ENCODE results near the gene ZNF331. TPM values are rescaled to one million over a fixed set of nuclear protein-coding genes. Genes with fewer than 3 reads are reported as not detected.

ZNF331 gene
- total and polyA plus RNA-seq, 2 of the 8 experiments (the other 6 are each of a cell fraction or from before 2014, with no cell fraction given): 30.0 to 44.1 TPM

- TF ChIP-seq KDM1A (IDR thresholded peaks at IDR 0.05; ENCODE audit: borderline replicate concordance, low read length): 0 out of 2 replicates have a peak, but pooled peaks have one; percentile 29
- no peak for TF ChIP-seq SUZ12 (IDR thresholded peaks at IDR 0.05; ENCODE audit: low read length)
- peaks cover 0 to 4% of the 10 kb centered on the region in 2 experiments for H4K20me1 ChIP-seq (replicated peaks in 1 of 2; ENCODE audit: control insufficient read depth in 1 of 2, insufficient read depth in 2 of 2, low read length in 2 of 2)
These were observed 14.2 kb downstream of the ZNF331 start for GRCh38 chr19:53552001-53552721.

More at GRCh38 chr19:53552001-53552721, 14.2 kb downstream of the ZNF331 start:
- CTCF ChIA-PET (ENCODE audit: partially characterized antibody): interaction anchor here (0.9 kb wide), 1 partner anchor 23 kb away, joined by 4 read pairs; no protein-coding TSS in a partner anchor
- H4K91ac ChIP-seq (replicated peaks; ENCODE audit: insufficient read length, low read length): no peak overlapping the region
- DNase-seq (ENCODE audit: low read depth in 1 of 2, low spot score in 2 of 2): peak in 1 of 2 experiments; percentile 19
- no peak overlapping the region for H3K9ac ChIP-seq (replicated peaks in 1 of 4; ENCODE audit: extremely low read depth in 1 of 4, low read depth in 3 of 4, low read length in 3 of 4)
- no peaks in the 10 kb centered on the region for H3K27me3 ChIP-seq (replicated peaks in 1 of 4; ENCODE audit: control insufficient read depth in 3 of 4, extremely low read depth in 1 of 4, insufficient read depth in 3 of 4, low read length in 3 of 4)
- FAIRE-seq: no peak
- peaks cover 0 to 7% of the 10 kb centered on the region in 2 experiments; a peak in 2 of 4 replicates for H3K79me2 ChIP-seq (ENCODE audit: control insufficient read depth in 1 of 2, insufficient read depth in 2 of 2, low read length in 2 of 2)
- no peak overlapping the region for H2BK20ac ChIP-seq (ENCODE audit: low read length)
- no peak overlapping the region for H3K18ac ChIP-seq (ENCODE audit: extremely low read depth, low read length)
- no peak overlapping the region for H2AK5ac ChIP-seq (ENCODE audit: low read depth, low read length)
- no peak overlapping the region for H3K14ac ChIP-seq (ENCODE audit: insufficient read length)
- H3K23me2 ChIP-seq (ENCODE audit: low read depth, low read length): no peaks in the 10 kb centered on the region
- no peak overlapping the region for H2BK15ac ChIP-seq (ENCODE audit: low read length)
- no peak overlapping the region for H2BK120ac ChIP-seq (replicated peaks; ENCODE audit: low read depth, low read length)
- no peaks in the 10 kb centered on the region for H3K9me3 ChIP-seq (ENCODE audit: insufficient read depth in 2 of 2, low read depth in 1 of 2, low read length in 1 of 2)
- peaks cover 0 to 12% (median under 1%) of the 10 kb centered on the region in 4 experiments; a peak in 4 of 8 replicates for H3K36me3 ChIP-seq (ENCODE audit: control insufficient read depth in 2 of 4, insufficient read depth in 4 of 4, low read length in 3 of 4)
- H3K4me1 ChIP-seq (replicated peaks in 1 of 4; ENCODE audit: control insufficient read depth in 3 of 4, insufficient read depth in 4 of 4, low read length in 3 of 4): peaks cover 0 to 8% (median 1%) of the 10 kb centered on the region in 4 experiments; a peak in 4 of 7 replicates
- no peak overlapping the region for H2BK5ac ChIP-seq (ENCODE audit: low read depth, low read length)
- H4K8ac ChIP-seq (ENCODE audit: extremely low read depth, insufficient read depth, low read length): no peak overlapping the region
- no peak overlapping the region for H3K4ac ChIP-seq (replicated peaks; ENCODE audit: insufficient read length, low read depth, low read length)
- no peak overlapping the region for H3K4me3 ChIP-seq (ENCODE audit: extremely low read depth in 1 of 4, insufficient read depth in 2 of 4, low read depth in 3 of 4, low read length in 4 of 4)
- peaks cover 4% of the 10 kb centered on the region for H3K79me1 ChIP-seq (ENCODE audit: low read depth, low read length)
- no peak overlapping the region for H2BK12ac ChIP-seq (ENCODE audit: low read depth, low read length)
- 78% methylated on average over 6 of the region's 6 CpGs; no CpG with 5 or more reads in 1 of the 2 experiments for WGBS, 2 experiments (ENCODE audit: extremely low coverage in 1 of 2, insufficient coverage in 1 of 2, insufficient read length in 1 of 2, insufficient replicate concordance in 2 of 2, low coverage in 1 of 2, low lambda C conversion rate in 2 of 2, missing lambda C conversion rate in 1 of 2)
- POLR2A ChIA-PET (ENCODE audit: partially characterized antibody): interaction anchor here (1.2 kb wide), 1 partner anchor 32 kb away, joined by 3 read pairs; no protein-coding TSS in a partner anchor
- H3K4me2 ChIP-seq (ENCODE audit: insufficient read depth in 1 of 2, low read depth in 2 of 2, low read length in 2 of 2): no peak overlapping the region
- H3K23ac ChIP-seq (ENCODE audit: insufficient read length): no peak overlapping the region
- H2AFZ ChIP-seq (ENCODE audit: low read length): no peak overlapping the region
- no peak overlapping the region for H3K27ac ChIP-seq (ENCODE audit: low read depth, low read length)
- H4K5ac ChIP-seq (ENCODE audit: insufficient read length, low read depth, low read length): no peak overlapping the region
- H3K56ac ChIP-seq (replicated peaks; ENCODE audit: insufficient read length, low read depth, low read length): no peak overlapping the region

Measured in H1 (cell line).